GM12878 (cell line): ENCODE results near the gene WSCD2. TPM values are rescaled to one million over a fixed set of nuclear protein-coding genes. Genes with fewer than 3 reads are reported as not detected.

Experiments
- ATAC-seq: fragments of 200-7000 bp; cut with Tn5 transposase; 3 replicates; pipeline ENCODE4 v1.9.1; 2020; ENCODE audit warnings: mild to moderate bottlenecking, moderate library complexity
- BruUV-seq: library from RNA; stranded (reverse); fragments of 400-500 nt; replicated peaks from 2 replicates; lab custom pipeline; 2021; lab: Mats Ljungman, UMichigan
- CTCF ChIA-PET: fragments of 300-600 bp; sonication (Branson Sonifier 250); formaldehyde crosslinking; extraction: SDS; loops from one replicate; lab custom pipeline; 2021; ENCODE audit warnings: inconsistent platforms; lab: Yijun Ruan, JAX
- POLR2A ChIA-PET: fragments of 350-600 bp; formaldehyde crosslinking; extraction: SDS; loops from one replicate; lab custom pipeline; 2021; ENCODE audit warnings: inconsistent platforms; lab: Charles Lee
- RAD21 ChIA-PET: fragments of 300-600 bp; sonication (Branson Sonifier 250); formaldehyde crosslinking; loops from one replicate; lab custom pipeline; 2023; ENCODE audit warnings: antibody characterized with exemption; ENCODE audit not compliant: unreplicated experiment; lab: Charles Lee
- SMC1A ChIA-PET: fragments of 300-600 bp; sonication (Branson Sonifier 250); formaldehyde crosslinking; loops from one replicate; lab custom pipeline; 2023; ENCODE audit not compliant: unreplicated experiment, uncharacterized antibody; lab: Charles Lee
- DNase-seq: peaks from one replicate; pipeline ENCODE4 v3.0.0-alpha.2; 2011; ENCODE audit warnings: low read depth, low spot score
- FAIRE-seq: peaks from 3 replicates; lab custom pipeline; 2011; peaks lifted over from hg19 to GRCh38; lab: Jason Lieb, UNC
- H2AFZ ChIP-seq: 2 replicates; pipeline ENCODE4 v1.6.0; 2011; ENCODE audit warnings: low read depth, low read length, control low read depth; ENCODE audit not compliant: control insufficient read depth
- H3K27ac ChIP-seq: 2 replicates; pipeline ENCODE4 v1.5.1; 2011; ENCODE audit warnings: control low read depth; ENCODE audit not compliant: control insufficient read depth, insufficient read depth
- H3K27me3 ChIP-seq, 2 experiments: replicated peaks in 1 of 2; 2 replicates each; pipeline versions ENCODE4 v1.6.0 to v1.6.1; 2011; ENCODE audit warnings: low read length in 1 of 2; ENCODE audit not compliant: control insufficient read depth in 2 of 2, insufficient read depth in 2 of 2
- H3K36me3 ChIP-seq, 2 experiments: 2 replicates each; pipeline ENCODE4 v1.5.1; 2011; ENCODE audit warnings: low read length in 1 of 2; ENCODE audit not compliant: control insufficient read depth in 2 of 2, insufficient read depth in 2 of 2
- H3K4me1 ChIP-seq: 2 replicates; pipeline ENCODE4 v1.6.1; 2011; ENCODE audit warnings: mild to moderate bottlenecking, low read length, moderate library complexity, mixed read lengths; ENCODE audit not compliant: control insufficient read depth, insufficient read depth
- H3K4me2 ChIP-seq: 2 replicates; pipeline ENCODE4 v1.6.0; 2011; ENCODE audit warnings: control low read depth; ENCODE audit not compliant: control insufficient read depth, insufficient read depth
- H3K4me3 ChIP-seq: fragments of 200-600 bp; sonication (generic); 2 replicates; pipeline ENCODE4 v1.5.1; 2016
- H3K79me2 ChIP-seq: 2 replicates; pipeline ENCODE4 v1.6.0; 2011; ENCODE audit warnings: low read length; ENCODE audit not compliant: control insufficient read depth, insufficient read depth
- H3K9ac ChIP-seq: 2 replicates; pipeline ENCODE4 v1.8.0; 2011; ENCODE audit warnings: low read length, control low read depth, mixed read lengths; ENCODE audit not compliant: control insufficient read depth, insufficient read depth
- H3K9me3 ChIP-seq: replicated peaks from 3 replicates; pipeline ENCODE4 v1.5.1; 2011; ENCODE audit warnings: mild to moderate bottlenecking, low read length; ENCODE audit not compliant: control insufficient read depth, insufficient read depth
- H4K20me1 ChIP-seq: 2 replicates; pipeline ENCODE4 v1.6.0; 2011; ENCODE audit not compliant: control insufficient read depth, insufficient read depth
- CHD1 ChIP-seq: IDR thresholded peaks from 2 replicates; pipeline ENCODE4 v1.6.1; 2012; ENCODE audit warnings: low read depth, low read length, improper control_type of control experiment
- CHD2 ChIP-seq: IDR thresholded peaks from 2 replicates; pipeline ENCODE4 v1.6.1; 2011; ENCODE audit warnings: low read depth, low read length, improper control_type of control experiment, borderline replicate concordance
- DPF2 ChIP-seq: fragments of 450-650 bp; IDR thresholded peaks from 2 replicates; pipeline ENCODE4 v1.6.1; 2017; ENCODE audit warnings: mild to moderate bottlenecking
- NFYB ChIP-seq: IDR thresholded peaks from 2 replicates; pipeline ENCODE4 v1.6.1; 2011; ENCODE audit warnings: low read depth, mild to moderate bottlenecking, low read length, improper control_type of control experiment, moderate library complexity; ENCODE audit not compliant: insufficient read depth
- NR2F1 ChIP-seq: fragments of 450-650 bp; conservative IDR thresholded peaks from 2 replicates; pipeline ENCODE4 v1.6.1; 2017; ENCODE audit warnings: mild to moderate bottlenecking
- RUNX3 ChIP-seq: IDR thresholded peaks from 2 replicates; pipeline ENCODE4 v1.6.1; 2012; ENCODE audit warnings: low read length, inconsistent platforms
- SREBF2 ChIP-seq: IDR thresholded peaks from 2 replicates; pipeline ENCODE4 v1.6.1; 2012; ENCODE audit warnings: mild to moderate bottlenecking, low read length
- SRF ChIP-seq, 2 experiments: IDR thresholded peaks; 2 replicates each; pipeline ENCODE4 v1.6.1; 2011; ENCODE audit warnings: low read depth in 2 of 2, low read length in 2 of 2, mild to moderate bottlenecking in 1 of 2, moderate library complexity in 1 of 2
- ZBED1 ChIP-seq: IDR thresholded peaks from 2 replicates; pipeline ENCODE4 v1.6.1; 2016; ENCODE audit warnings: borderline replicate concordance
- WGBS: methylation state at CpG from one replicate; pipeline ENCODE4 v1.1.6; 2016; ENCODE audit warnings: low lambda C conversion rate; ENCODE audit not compliant: insufficient replicate concordance, insufficient coverage; ENCODE audit errors: missing lambda C conversion rate; 5-methylcytosine and 5-hydroxymethylcytosine counted together
- in situ Hi-C: fragments of 300-500 bp; cut with MboI; formaldehyde crosslinking; loops from 9 replicates; pipeline ENCODE4 v1.14.3; 2018; ENCODE audit warnings: mixed read lengths
- intact Hi-C: fragments of 100-400 bp; cut with micrococcal nuclease; formaldehyde crosslinking; loops from one replicate; pipeline ENCODE4 v1.14.2; 2022; ENCODE audit not compliant: unreplicated experiment
- polyA plus RNA-seq, 11 experiments: library from polyadenylated mRNA; depleted of rRNA in 4 of 11; unstranded in 6 of 11; stranded (reverse) in 5 of 11; fragments of >200 nt; fragmentation: Nextera tagmentation in 4 of 11; fragmentation: Illumina TruSeq in 1 of 11; extraction: Ambion mirVana in 4 of 11; extraction: Trizol in 1 of 11; gene quantifications; 1 replicate in 1 of 11; 2 replicates in 10 of 11; pipeline versions ENCODE4 v1.2.1 to v1.2.3, GENCODE V29; 2011 to 2016; ENCODE audit warnings: inconsistent platforms in 2 of 11, missing spikeins in 2 of 11, low read depth in 1 of 11
- total RNA-seq, 4 experiments: library from RNA; depleted of rRNA in 3 of 4; stranded (reverse); fragments of >200 nt in 3 of 4; fragmentation: Illumina TruSeq in 1 of 4; extraction: Trizol in 1 of 4; gene quantifications; 2 replicates each; pipeline versions ENCODE4 v1.2.1 to v1.2.3, GENCODE V29; 2013 to 2021
- TF ChIP-seq, protein P1 (sequence below): fragments of 450-650 bp; IDR thresholded peaks from 2 replicates; pipeline ENCODE4 v1.6.1; 2018; ENCODE audit warnings: borderline replicate concordance, mild to moderate bottlenecking; ENCODE audit not compliant: partially characterized antibody

Gene WSCD2
- total and polyA plus RNA-seq, 10 of the 15 experiments (the other 5 are each of a cell fraction or from before 2014, with no cell fraction given): 0.41 TPM; not detected in 9

DNA sequence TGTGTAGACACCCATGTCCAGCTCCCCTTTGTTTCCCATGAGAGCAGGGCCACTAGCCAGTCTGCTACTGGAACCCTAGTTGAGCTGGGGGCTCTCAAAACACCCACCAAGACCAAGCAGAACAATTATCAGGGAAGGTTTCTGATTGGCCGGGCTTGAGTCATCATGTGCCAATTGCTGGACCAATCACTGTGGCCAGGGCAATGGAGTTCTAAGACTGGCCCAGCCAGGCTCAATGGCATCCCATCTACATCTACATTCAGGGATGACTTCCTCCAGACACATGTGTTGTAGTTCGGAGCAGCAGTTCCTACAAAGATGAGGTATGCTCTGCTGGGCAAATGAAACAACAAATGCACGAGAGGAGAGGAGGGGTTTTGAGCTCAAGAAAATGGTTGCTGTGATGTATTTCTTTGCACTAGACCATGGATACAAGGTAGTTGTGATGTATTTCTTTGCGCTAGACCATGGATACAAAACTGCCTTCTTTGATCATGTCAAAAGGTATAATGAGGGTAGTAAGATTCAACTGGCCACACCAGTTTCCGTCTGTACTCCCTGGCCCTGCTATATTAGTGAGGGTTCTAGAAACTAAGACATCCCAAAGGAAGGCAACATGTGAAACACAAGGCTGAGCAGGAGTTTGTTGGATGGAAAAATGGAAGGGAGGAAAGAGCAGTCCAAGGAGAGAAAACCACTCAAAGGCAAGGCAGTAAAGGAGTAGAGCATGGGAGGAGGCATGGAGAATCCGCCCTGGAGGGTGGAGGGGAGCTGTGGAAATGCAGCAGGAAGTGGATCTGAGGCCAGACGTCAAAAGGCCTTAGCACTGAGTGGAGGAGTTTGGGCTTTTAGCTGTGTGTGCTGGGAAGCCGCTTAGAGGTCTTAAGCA is 8.9 kb upstream of the WSCD2 start:
- DNase-seq (no peak), FAIRE-seq (no peak)
- no peaks in the 10 kb centered on the region for H3K9me3 ChIP-seq
- WGBS: 66% methylated on average over 8 of the region's 8 CpGs
- RAD21 ChIA-PET: interaction anchor here (0.9 kb wide), 1 partner anchor 126 kb away, joined by 3 read pairs; no protein-coding TSS in a partner anchor
- no peak overlapping the region for H3K4me3 ChIP-seq
- POLR2A ChIA-PET: no interaction called here
- SMC1A ChIA-PET: no interaction called here
- H3K4me1 ChIP-seq: peaks cover 6% of the 10 kb centered on the region; the same call in 1 of the 2 replicates
- TF ChIP-seq RUNX3: no peak
- TF ChIP-seq CHD1: no peak
- TF ChIP-seq ZBED1: no peak
- TF ChIP-seq CHD2: no peak
- no peak for TF ChIP-seq NR2F1
- TF ChIP-seq NFYB: peak; percentile 33; the same call in 1 of the 2 replicates
- TF ChIP-seq, all 136 proteins: peak for 1
- in situ Hi-C loops (no loop called here), intact Hi-C loops (no loop called here)
- Histone ChIP-seq H2AFZ (no peak overlapping the region), H3K36me3 (no peaks in the 10 kb centered on the region), H3K27me3 (no peaks in the 10 kb centered on the region), H4K20me1 (no peaks in the 10 kb centered on the region), H3K9ac (no peak overlapping the region), H3K79me2 (no peaks in the 10 kb centered on the region), H3K4me2 (no peak overlapping the region), H3K27ac (no peak overlapping the region)
- CTCF ChIA-PET: interaction anchor here (0.8 kb wide), 1 partner anchor 89 kb away, joined by 3 read pairs; no protein-coding TSS in a partner anchor
- ATAC-seq: no peak
- BruUV-seq: no TSS peak

DNA sequence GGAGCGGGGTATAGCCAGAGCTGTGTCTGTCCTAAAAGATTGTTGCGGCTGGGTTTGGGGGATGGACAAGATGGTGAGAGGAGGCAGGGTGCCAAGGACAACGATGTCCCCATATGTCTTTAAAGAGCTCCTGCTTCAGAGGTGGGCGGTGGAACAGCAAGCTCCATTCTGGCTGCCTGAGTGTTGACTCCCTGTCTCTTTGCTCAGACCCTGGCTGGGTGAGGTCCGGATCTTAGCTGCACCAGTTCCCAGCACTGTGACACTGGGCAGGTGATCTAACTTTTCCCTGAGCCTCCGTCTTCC is 8.3 kb upstream of the WSCD2 start:
- no peaks in the 10 kb centered on the region for H3K79me2 ChIP-seq
- H3K4me1 ChIP-seq: peaks cover 6% of the 10 kb centered on the region; the same call in 1 of the 2 replicates
- H3K27me3 ChIP-seq: no peaks in the 10 kb centered on the region
- ChIA-PET SMC1A (no interaction called here), CTCF (interaction anchor here (0.8 kb wide), 1 partner anchor 88 kb away, joined by 3 read pairs; no protein-coding TSS in a partner anchor), RAD21 (interaction anchor here (0.9 kb wide), 1 partner anchor 127 kb away, joined by 3 read pairs; no protein-coding TSS in a partner anchor), POLR2A (no interaction called here)
- no peak overlapping the region for H3K4me3 ChIP-seq
- H3K4me2 ChIP-seq: no peak overlapping the region
- BruUV-seq: no TSS peak
- in situ Hi-C loops (no loop called here), intact Hi-C loops (no loop called here)
- no peak overlapping the region for H3K27ac ChIP-seq
- no peak overlapping the region for H3K9ac ChIP-seq
- no peak for DNase-seq
- no peaks in the 10 kb centered on the region for H3K36me3 ChIP-seq
- ATAC-seq: no peak
- WGBS: 62% methylated on average over 6 of the region's 6 CpGs
- no peaks in the 10 kb centered on the region for H3K9me3 ChIP-seq
- no peak overlapping the region for H2AFZ ChIP-seq
- H4K20me1 ChIP-seq: no peaks in the 10 kb centered on the region
- FAIRE-seq: no peak
- no peak for TF ChIP-seq SREBF2
- no peak for TF ChIP-seq ZBED1
- TF ChIP-seq SRF (IDR thresholded peaks at IDR 0.05; ENCODE audit: low read depth in 2 of 2, low read length in 2 of 2): no peak
- TF ChIP-seq DPF2: no peak
- TF ChIP-seq, protein P1, sequence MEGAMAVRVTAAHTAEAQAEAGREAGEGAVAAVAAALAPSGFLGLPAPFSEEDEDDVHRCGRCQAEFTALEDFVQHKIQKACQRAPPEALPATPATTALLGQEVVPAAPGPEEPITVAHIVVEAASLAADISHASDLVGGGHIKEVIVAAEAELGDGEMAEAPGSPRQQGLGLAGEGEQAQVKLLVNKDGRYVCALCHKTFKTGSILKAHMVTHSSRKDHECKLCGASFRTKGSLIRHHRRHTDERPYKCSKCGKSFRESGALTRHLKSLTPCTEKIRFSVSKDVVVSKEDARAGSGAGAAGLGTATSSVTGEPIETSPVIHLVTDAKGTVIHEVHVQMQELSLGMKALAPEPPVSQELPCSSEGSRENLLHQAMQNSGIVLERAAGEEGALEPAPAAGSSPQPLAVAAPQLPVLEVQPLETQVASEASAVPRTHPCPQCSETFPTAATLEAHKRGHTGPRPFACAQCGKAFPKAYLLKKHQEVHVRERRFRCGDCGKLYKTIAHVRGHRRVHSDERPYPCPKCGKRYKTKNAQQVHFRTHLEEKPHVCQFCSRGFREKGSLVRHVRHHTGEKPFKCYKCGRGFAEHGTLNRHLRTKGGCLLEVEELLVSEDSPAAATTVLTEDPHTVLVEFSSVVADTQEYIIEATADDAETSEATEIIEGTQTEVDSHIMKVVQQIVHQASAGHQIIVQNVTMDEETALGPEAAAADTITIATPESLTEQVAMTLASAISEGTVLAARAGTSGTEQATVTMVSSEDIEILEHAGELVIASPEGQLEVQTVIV: no peak
- TF ChIP-seq RUNX3: no peak
